GM12874 (cell line): ENCODE data around the gene KATNB1.

Experiments used
- TF ChIP-seq, protein P1 (sequence below): IDR thresholded peaks from 2 replicates; pipeline ENCODE4 v1.5.1; 2011; ENCODE audit warnings: low read depth, mild to moderate bottlenecking, control low read depth, low read length, moderate library complexity; ENCODE audit not compliant: insufficient read depth

KATNB1 gene

GRCh38 chr16:57704011-57704904 lies 31.3 kb upstream of the KATNB1 start:
- TF ChIP-seq, protein P1, sequence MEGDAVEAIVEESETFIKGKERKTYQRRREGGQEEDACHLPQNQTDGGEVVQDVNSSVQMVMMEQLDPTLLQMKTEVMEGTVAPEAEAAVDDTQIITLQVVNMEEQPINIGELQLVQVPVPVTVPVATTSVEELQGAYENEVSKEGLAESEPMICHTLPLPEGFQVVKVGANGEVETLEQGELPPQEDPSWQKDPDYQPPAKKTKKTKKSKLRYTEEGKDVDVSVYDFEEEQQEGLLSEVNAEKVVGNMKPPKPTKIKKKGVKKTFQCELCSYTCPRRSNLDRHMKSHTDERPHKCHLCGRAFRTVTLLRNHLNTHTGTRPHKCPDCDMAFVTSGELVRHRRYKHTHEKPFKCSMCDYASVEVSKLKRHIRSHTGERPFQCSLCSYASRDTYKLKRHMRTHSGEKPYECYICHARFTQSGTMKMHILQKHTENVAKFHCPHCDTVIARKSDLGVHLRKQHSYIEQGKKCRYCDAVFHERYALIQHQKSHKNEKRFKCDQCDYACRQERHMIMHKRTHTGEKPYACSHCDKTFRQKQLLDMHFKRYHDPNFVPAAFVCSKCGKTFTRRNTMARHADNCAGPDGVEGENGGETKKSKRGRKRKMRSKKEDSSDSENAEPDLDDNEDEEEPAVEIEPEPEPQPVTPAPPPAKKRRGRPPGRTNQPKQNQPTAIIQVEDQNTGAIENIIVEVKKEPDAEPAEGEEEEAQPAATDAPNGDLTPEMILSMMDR, result no peak

GRCh38 chr16:57704905-57705852 lies 30.4 kb upstream of the KATNB1 start:
- TF ChIP-seq, protein P1, result no peak

DNA sequence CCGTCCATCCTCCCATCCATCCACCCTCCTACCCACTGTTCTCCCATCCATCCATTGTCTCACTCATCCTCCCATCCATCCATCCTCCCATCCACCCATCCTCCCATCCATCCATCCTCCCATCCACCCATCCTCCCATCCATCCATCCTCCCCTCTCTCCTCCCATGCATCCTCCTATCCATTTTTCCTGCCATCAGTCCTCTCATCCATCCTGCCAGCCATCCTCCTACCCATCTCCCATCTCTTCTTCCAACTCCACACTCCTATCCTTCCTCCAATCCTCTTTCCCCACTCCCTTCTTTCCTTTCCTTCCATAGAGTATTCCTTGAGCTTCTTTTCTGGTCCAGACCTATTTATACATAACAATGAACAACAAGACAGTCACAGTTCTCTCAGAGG lies 28.9 kb upstream of the KATNB1 start:
- TF ChIP-seq, protein P1, result no peak

DNA sequence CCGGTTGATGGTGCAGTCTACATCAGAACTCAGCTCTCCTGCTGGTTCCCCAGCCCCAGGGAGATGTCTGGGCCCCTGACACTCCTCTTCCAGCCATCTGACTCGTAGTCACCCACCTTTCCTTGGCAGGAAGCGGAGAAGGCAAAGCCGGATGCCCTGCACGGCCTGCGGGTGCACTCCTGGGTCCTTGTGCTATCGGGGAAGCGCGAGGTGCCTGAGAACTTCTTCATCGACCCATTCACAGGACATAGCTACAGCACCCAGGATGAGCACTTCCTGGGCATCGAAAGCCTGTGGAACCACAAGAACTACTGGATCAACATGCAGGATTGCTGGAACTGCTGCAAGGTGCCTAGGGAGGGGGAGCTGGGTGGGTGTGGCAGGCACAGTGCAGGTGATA lies 28.2 kb upstream of the KATNB1 start:
- TF ChIP-seq, protein P1, result no peak

GRCh38 chr16:57708168-57708567 lies 27.4 kb upstream of the KATNB1 start:
- TF ChIP-seq, protein P1, result no peak

DNA sequence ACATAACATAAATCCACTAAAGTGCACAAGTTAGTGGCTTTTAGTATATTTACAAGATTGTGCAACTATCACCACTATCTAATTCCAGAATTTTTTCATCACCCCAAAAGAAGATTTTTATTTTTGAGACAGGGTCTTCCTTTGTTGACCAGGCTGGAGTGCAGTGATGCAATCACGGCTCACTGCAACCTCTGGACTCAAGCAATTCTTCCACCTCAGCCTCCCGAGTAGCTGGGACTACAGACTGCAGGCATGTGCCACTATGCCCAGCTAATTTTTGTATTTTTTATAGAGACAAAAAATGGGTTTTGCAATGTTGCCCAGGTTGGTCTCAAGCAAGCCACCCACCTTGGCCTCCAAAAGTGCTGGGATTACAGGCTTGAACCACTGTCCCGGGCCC lies 25.9 kb upstream of the KATNB1 start:
- TF ChIP-seq, protein P1, result no peak

DNA sequence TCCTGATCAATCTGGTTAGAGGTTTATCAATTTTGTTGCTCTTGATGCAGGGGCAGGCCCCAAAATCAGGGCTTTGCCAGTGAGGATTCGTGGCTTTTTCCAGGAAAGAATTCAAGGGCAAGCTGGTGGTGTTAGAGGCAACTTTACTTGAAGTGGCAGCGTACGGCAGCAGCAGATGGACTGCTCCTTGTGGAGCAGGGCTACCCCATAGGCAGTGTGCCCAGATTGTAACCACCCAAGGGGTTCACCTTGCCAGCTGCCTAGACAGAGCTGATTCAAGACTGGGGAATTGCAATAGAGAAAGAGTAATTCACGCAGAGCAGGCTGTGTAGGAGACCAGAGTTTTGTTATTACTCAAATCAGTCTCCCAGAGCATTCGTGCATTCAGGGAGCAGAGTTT lies 24.2 kb upstream of the KATNB1 start:
- TF ChIP-seq, protein P1, result no peak
